H1 (cell line): Measurements from ENCODE around the gene BTBD18. TPM values are rescaled to one million over a fixed set of nuclear protein-coding genes. Genes with fewer than 3 reads are reported as not detected.
A peak's percentile ranks its signal among the peaks of the same experiment; 100 is the strongest.

Experiments
- CTCF ChIA-PET: fragments of 300-600 bp; sonication (Branson Sonifier 250); formaldehyde crosslinking; loops from one replicate; lab custom pipeline; 2021; ENCODE audit not compliant: partially characterized antibody; lab: Charles Lee
- POLR2A ChIA-PET: fragments of 300-600 bp; sonication (Branson Sonifier 250); formaldehyde crosslinking; loops from one replicate; lab custom pipeline; 2021; ENCODE audit warnings: inconsistent platforms; ENCODE audit not compliant: partially characterized antibody; lab: Charles Lee
- DNase-seq, 2 experiments: peaks; one replicate each; pipeline versions ENCODE4 v3.0.0 to v3.0.0-alpha.2; 2010 to 2022; ENCODE audit warnings: low spot score in 2 of 2, low read depth in 1 of 2, mixed read lengths in 1 of 2
- FAIRE-seq: peaks from 2 replicates; lab custom pipeline; 2011; peaks lifted over from hg19 to GRCh38; lab: Jason Lieb, UNC
- H2AFZ ChIP-seq: 2 replicates; pipeline ENCODE4 v1.8.1; 2012; ENCODE audit warnings: low read length, inconsistent platforms
- H2AK5ac ChIP-seq: 2 replicates; pipeline ENCODE4 v1.6.1; 2013; ENCODE audit warnings: low read depth, low read length
- H2BK120ac ChIP-seq: replicated peaks from 2 replicates; pipeline ENCODE3; 2013; ENCODE audit warnings: low read depth, low read length, inconsistent platforms
- H2BK12ac ChIP-seq: 2 replicates; pipeline ENCODE4 v1.6.1; 2013; ENCODE audit warnings: low read depth, low read length
- H2BK15ac ChIP-seq: 2 replicates; pipeline ENCODE4 v1.6.1; 2013; ENCODE audit warnings: low read length
- H2BK20ac ChIP-seq: 2 replicates; pipeline ENCODE4 v1.6.1; 2013; ENCODE audit warnings: low read length
- H2BK5ac ChIP-seq: 2 replicates; pipeline ENCODE4 v1.6.1; 2013; ENCODE audit warnings: low read depth, low read length
- H3K14ac ChIP-seq: 2 replicates; pipeline ENCODE4 v1.6.1; 2013; ENCODE audit warnings: inconsistent platforms; ENCODE audit not compliant: insufficient read length
- H3K18ac ChIP-seq: 2 replicates; pipeline ENCODE4 v1.6.1; 2013; ENCODE audit warnings: low read length; ENCODE audit errors: extremely low read depth
- H3K23ac ChIP-seq: 2 replicates; pipeline ENCODE4 v1.6.1; 2013; ENCODE audit warnings: inconsistent platforms; ENCODE audit not compliant: insufficient read length
- H3K23me2 ChIP-seq: 2 replicates; pipeline ENCODE4 v1.6.1; 2013; ENCODE audit warnings: low read depth, low read length
- H3K27ac ChIP-seq: 2 replicates; pipeline ENCODE4 v1.6.1; 2011; ENCODE audit warnings: low read depth, low read length, inconsistent platforms
- H3K27me3 ChIP-seq, 4 experiments: replicated peaks in 1 of 4; 1 replicate in 1 of 4; 2 replicates in 3 of 4; pipeline versions ENCODE4 v1.6.1 to v1.8.1; 2011 to 2013; ENCODE audit warnings: low read length in 3 of 4, mild to moderate bottlenecking in 3 of 4, inconsistent platforms in 2 of 4, mixed read lengths in 2 of 4, moderate library complexity in 1 of 4; ENCODE audit not compliant: control insufficient read depth in 3 of 4, insufficient read depth in 3 of 4; ENCODE audit errors: extremely low read depth in 1 of 4
- H3K36me3 ChIP-seq, 4 experiments: 2 replicates each; pipeline versions ENCODE4 v1.6.1 to v1.8.1; 2011 to 2013; ENCODE audit warnings: mild to moderate bottlenecking in 4 of 4, low read length in 3 of 4, moderate library complexity in 2 of 4, control low read depth in 1 of 4, inconsistent platforms in 1 of 4; ENCODE audit not compliant: insufficient read depth in 4 of 4, control insufficient read depth in 2 of 4
- H3K4ac ChIP-seq: replicated peaks from 2 replicates; pipeline ENCODE3; 2013; ENCODE audit warnings: low read length, low read depth, mixed read lengths, inconsistent platforms; ENCODE audit not compliant: insufficient read length
- H3K4me1 ChIP-seq, 4 experiments: replicated peaks in 1 of 4; 1 replicate in 1 of 4; 2 replicates in 3 of 4; pipeline versions ENCODE4 v1.6.1 to v1.8.1; 2011 to 2013; ENCODE audit warnings: low read length in 3 of 4, inconsistent platforms in 2 of 4, mixed read lengths in 1 of 4; ENCODE audit not compliant: insufficient read depth in 4 of 4, control insufficient read depth in 3 of 4
- H3K4me2 ChIP-seq, 2 experiments: 2 replicates each; pipeline versions ENCODE4 v1.6.1 to v1.8.1; 2011 to 2013; ENCODE audit warnings: low read depth in 2 of 2, low read length in 2 of 2, control low read depth in 1 of 2, inconsistent platforms in 1 of 2, mild to moderate bottlenecking in 1 of 2; ENCODE audit not compliant: insufficient read depth in 1 of 2
- H3K4me3 ChIP-seq, 4 experiments: fragments of 200-600, 300-600 bp in 1 of 4; sonication (generic), shearing (Covaris generic), sonication (Bioruptor Twin) in 1 of 4; 2 replicates each; pipeline versions ENCODE4 v1.5.1 to v1.8.1; 2011 to 2016; ENCODE audit warnings: low read length in 4 of 4, low read depth in 3 of 4, control low read depth in 2 of 4, inconsistent platforms in 2 of 4, mild to moderate bottlenecking in 2 of 4, mixed read lengths in 1 of 4, moderate library complexity in 1 of 4; ENCODE audit not compliant: insufficient read depth in 2 of 4; ENCODE audit errors: extremely low read depth in 1 of 4
- H3K56ac ChIP-seq: replicated peaks from 2 replicates; pipeline ENCODE3; 2013; ENCODE audit warnings: low read depth, mild to moderate bottlenecking, mixed read lengths, low read length, inconsistent platforms; ENCODE audit not compliant: insufficient read length
- H3K79me1 ChIP-seq: 2 replicates; pipeline ENCODE4 v1.6.1; 2013; ENCODE audit warnings: low read depth, low read length, control low read depth
- H3K79me2 ChIP-seq, 2 experiments: 2 replicates each; pipeline versions ENCODE4 v1.6.1 to v1.8.1; 2012 to 2013; ENCODE audit warnings: low read length in 2 of 2, mild to moderate bottlenecking in 2 of 2, inconsistent platforms in 1 of 2; ENCODE audit not compliant: insufficient read depth in 2 of 2, control insufficient read depth in 1 of 2
- H3K9ac ChIP-seq, 4 experiments: replicated peaks in 1 of 4; 1 replicate in 1 of 4; 2 replicates in 3 of 4; pipeline versions ENCODE4 v1.6.1 to v1.8.1; 2011 to 2013; ENCODE audit warnings: low read depth in 3 of 4, low read length in 3 of 4, control low read depth in 2 of 4, mild to moderate bottlenecking in 2 of 4, moderate library complexity in 2 of 4, inconsistent platforms in 1 of 4; ENCODE audit errors: extremely low read depth in 1 of 4
- H3K9me3 ChIP-seq, 2 experiments: 2 replicates each; pipeline versions ENCODE4 v1.6.1 to v1.8.1; 2012 to 2013; ENCODE audit warnings: mild to moderate bottlenecking in 2 of 2, moderate library complexity in 2 of 2, control low read depth in 1 of 2, inconsistent platforms in 1 of 2, low read depth in 1 of 2, low read length in 1 of 2, mixed read lengths in 1 of 2; ENCODE audit not compliant: insufficient read depth in 2 of 2
- H4K20me1 ChIP-seq, 2 experiments: replicated peaks in 1 of 2; 2 replicates each; pipeline versions ENCODE3 to v1.8.1; 2011 to 2013; ENCODE audit warnings: inconsistent platforms in 2 of 2, low read length in 2 of 2, mild to moderate bottlenecking in 1 of 2; ENCODE audit not compliant: insufficient read depth in 2 of 2, control insufficient read depth in 1 of 2
- H4K5ac ChIP-seq: 2 replicates; pipeline ENCODE4 v1.6.1; 2013; ENCODE audit warnings: low read length, low read depth, mixed read lengths, inconsistent platforms; ENCODE audit not compliant: insufficient read length
- H4K8ac ChIP-seq: 2 replicates; pipeline ENCODE4 v1.8.0; 2013; ENCODE audit warnings: mild to moderate bottlenecking, moderate library complexity, low read length, inconsistent platforms; ENCODE audit not compliant: insufficient read depth; ENCODE audit errors: extremely low read depth
- H4K91ac ChIP-seq: replicated peaks from 2 replicates; pipeline ENCODE3; 2013; ENCODE audit warnings: low read length, mixed read lengths, inconsistent platforms; ENCODE audit not compliant: insufficient read length
- EP300 ChIP-seq, 2 experiments: IDR thresholded peaks; 1 replicate in 1 of 2; 2 replicates in 1 of 2; pipeline ENCODE4 v1.6.1; 2011 to 2012; ENCODE audit warnings: low read depth in 2 of 2, low read length in 2 of 2, mild to moderate bottlenecking in 2 of 2, borderline replicate concordance in 1 of 2, inconsistent platforms in 1 of 2, moderate library complexity in 1 of 2
- GTF2F1 ChIP-seq: IDR thresholded peaks from 2 replicates; pipeline ENCODE4 v1.6.1; 2012; ENCODE audit warnings: low read depth, low read length, improper control_type of control experiment, borderline replicate concordance
- HDAC6 ChIP-seq: IDR thresholded peaks from one replicate; pipeline ENCODE4 v1.7.1; 2012; ENCODE audit warnings: low read depth, mild to moderate bottlenecking, inconsistent platforms, low read length, moderate library complexity
- PHF8 ChIP-seq: fragments of 200-600 bp; sonication (generic); conservative IDR thresholded peaks from 2 replicates; pipeline ENCODE4 v1.7.1; 2012; ENCODE audit warnings: low read depth, mild to moderate bottlenecking, inconsistent platforms, low read length, moderate library complexity
- POLR2A ChIP-seq, 2 experiments: IDR thresholded peaks; 1 replicate in 1 of 2; 2 replicates in 1 of 2; pipeline ENCODE4 v1.6.1; 2011; ENCODE audit warnings: low read depth in 2 of 2, low read length in 2 of 2, mild to moderate bottlenecking in 2 of 2; ENCODE audit errors: control extremely low read depth in 1 of 2
- POLR2AphosphoS5 ChIP-seq: IDR thresholded peaks from 2 replicates; pipeline ENCODE4 v1.6.1; 2011; ENCODE audit warnings: low read depth, low read length
- POU5F1 ChIP-seq: IDR thresholded peaks from 2 replicates; pipeline ENCODE4 v1.6.1; 2011; ENCODE audit warnings: low read depth, mild to moderate bottlenecking, low read length, moderate library complexity
- SAP30 ChIP-seq: fragments of 300-600 bp; sonication (generic); IDR thresholded peaks from 2 replicates; pipeline ENCODE4 v1.7.1; 2012; ENCODE audit warnings: low read length, moderate library complexity, mild to moderate bottlenecking, inconsistent platforms; ENCODE audit not compliant: insufficient read depth, insufficient replicate concordance
- TAF1 ChIP-seq: IDR thresholded peaks from 2 replicates; pipeline ENCODE4 v1.6.1; 2011; ENCODE audit warnings: mild to moderate bottlenecking, low read depth, low read length
- TEAD4 ChIP-seq: IDR thresholded peaks from 2 replicates; pipeline ENCODE4 v1.6.1; 2012; ENCODE audit warnings: low read depth, low read length, inconsistent platforms, mixed read lengths
- WGBS, 2 experiments: shearing (Covaris generic) in 1 of 2; methylation state at CpG; one replicate each; pipeline versions ENCODE4 v1.1.6 to v1.1.7; 2013 to 2015; ENCODE audit warnings: low lambda C conversion rate in 2 of 2, mixed read lengths in 2 of 2, inconsistent platforms in 1 of 2, low coverage in 1 of 2, missing lambda C conversion rate in 1 of 2; ENCODE audit not compliant: insufficient replicate concordance in 2 of 2, insufficient coverage in 1 of 2, insufficient read length in 1 of 2; ENCODE audit errors: extremely low coverage in 1 of 2, missing lambda C conversion rate in 1 of 2; 5-methylcytosine and 5-hydroxymethylcytosine counted together
- polyA plus RNA-seq, 7 experiments: library from polyadenylated mRNA; depleted of rRNA in 3 of 7; stranded (reverse) in 5 of 7; unstranded in 2 of 7; fragments of >200 nt in 5 of 7; fragments of 200-250 nt in 2 of 7; gene quantifications; 1 replicate in 5 of 7; 2 replicates in 1 of 7; 4 replicates in 1 of 7; pipeline versions ENCODE4 v1.2.1 to v1.2.3, GENCODE V29; 2011 to 2013; ENCODE audit warnings: missing spikeins in 2 of 7, mixed read lengths in 2 of 7
- total RNA-seq: library from RNA; stranded (reverse); fragmentation: NEBNext Ultra II Directional; extraction: Animal tissue kit (Norgen Biotek cat#: 25700); gene quantifications from 2 replicates; pipeline ENCODE4 v1.2.1, GENCODE V29; 2021

BTBD18 gene
- total and polyA plus RNA-seq, 2 of the 8 experiments (the other 6 are each of a cell fraction or from before 2014, with no cell fraction given), result 0.03 TPM; not detected in 1

DNA sequence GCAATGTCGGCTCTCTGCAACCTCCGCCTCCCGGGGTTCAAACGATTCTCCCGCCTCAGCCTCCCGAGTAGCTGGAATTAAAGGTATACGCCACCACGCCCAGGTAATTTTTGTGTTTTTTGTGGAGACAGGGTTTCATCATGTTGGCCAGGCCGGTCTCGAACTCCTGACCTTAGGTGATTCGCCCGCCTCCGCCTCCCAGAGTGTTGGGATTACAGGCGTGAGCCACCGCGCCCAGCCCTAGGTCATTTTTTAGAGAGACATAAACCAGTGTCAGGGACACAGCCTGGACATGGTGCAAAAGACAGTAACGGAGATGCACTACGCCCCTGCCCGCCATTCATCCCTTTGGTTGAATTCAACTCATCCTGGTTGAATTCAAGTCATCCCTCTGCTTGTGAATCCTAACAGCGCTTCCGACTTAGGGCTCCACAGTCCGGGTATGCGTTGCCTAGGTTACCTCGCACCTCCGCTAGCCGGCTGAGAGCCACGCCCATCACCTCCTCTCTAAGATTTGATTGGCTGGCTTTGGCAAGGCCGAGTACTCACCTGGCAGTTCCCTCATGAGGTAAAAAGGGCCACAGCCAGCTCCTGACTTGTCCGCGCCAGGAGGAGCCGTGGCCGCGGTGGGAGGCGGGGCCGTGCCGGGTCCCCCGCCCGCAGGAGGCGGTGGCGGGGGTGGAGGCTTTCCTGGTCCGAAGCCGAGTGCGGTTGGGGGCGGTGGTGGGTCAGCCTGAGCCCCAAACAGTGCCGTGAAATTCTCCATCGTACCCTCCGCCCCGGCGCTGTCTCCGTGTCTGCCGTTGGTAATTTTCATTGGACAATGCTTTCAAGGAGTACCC, 40.0 kb downstream of the BTBD18 start, which contains the start of gene MED19:
Gene MED19 (minus strand): TSS at position 802 of the 842 bp plus-strand sequence. CDS start 36 bp downstream, at position 766.
- ChIA-PET POLR2A (interaction anchor here (0.6 to 4.3 kb wide), 29 partner anchors 9 to 283 kb away, joined by 3 to 27 read pairs (median 3); partner anchors contain the start of genes SELENOH and SMTNL1), CTCF (interaction anchor here (0.7 to 2.2 kb wide), 2 partner anchors 89 to 237 kb away, joined by 3 to 7 read pairs; no protein-coding TSS in a partner anchor)
- Histone ChIP-seq H2AFZ (peak within 1 kb of the TSS; percentile 51), H3K27ac (peak within 1 kb of the TSS; percentile 94), H3K9me3 (no peaks in the 10 kb centered on the region; a peak in 1 of 4 replicates), H3K14ac (no peak within 1 kb of the TSS), H3K27me3 (no peaks in the 10 kb centered on the region), H3K23me2 (peaks cover 9% of the 10 kb centered on the region), H2BK120ac (no peak within 1 kb of the TSS), H3K36me3 (peaks cover 0 to under 1% (median 0%) of the 10 kb centered on the region in 4 experiments; a peak in 1 of 8 replicates), H3K9ac (peak within 1 kb of the TSS; percentile 83 to 97 (median 94)), H3K4me2 (peak within 1 kb of the TSS; percentile 60 to 75), H3K79me2 (peaks cover 22 to 45% of the 10 kb centered on the region in 2 experiments), H3K4me3 (peak within 1 kb of the TSS; percentile 91 to 100 (median 98)), H2BK20ac (no peak within 1 kb of the TSS), H3K4me1 (peaks cover 0 to 4% (median 0%) of the 10 kb centered on the region in 4 experiments; a peak in 1 of 7 replicates), H2BK12ac (peak within 1 kb of the TSS; percentile 64; the same call in 1 of the 2 replicates), H4K5ac (peak within 1 kb of the TSS; percentile 82), H3K23ac (no peak within 1 kb of the TSS), H3K18ac (peak within 1 kb of the TSS; percentile 82), H2BK5ac (peak within 1 kb of the TSS; percentile 94), H3K79me1 (peaks cover 2% of the 10 kb centered on the region; the same call in 1 of the 2 replicates), H4K8ac (peak within 1 kb of the TSS; percentile 98; the same call in 1 of the 2 replicates), H3K4ac (peak within 1 kb of the TSS; percentile 73), H4K91ac (peak within 1 kb of the TSS; percentile 94), H3K56ac (peak within 1 kb of the TSS; percentile 73), H2AK5ac (peak within 1 kb of the TSS; percentile 29; the same call in 1 of the 2 replicates), H2BK15ac (0 out of 2 replicates have a peak within 1 kb of the TSS, but pooled peaks have one; percentile 13), H4K20me1 (peaks cover 0 to 5% of the 10 kb centered on the region in 2 experiments)
- FAIRE-seq, result peak; percentile 24
- DNase-seq, result peak; percentile 84 to 92
- 14% methylated on average over 51 of the region's 51 CpGs; no CpG with 5 or more reads in 1 of the 2 experiments for WGBS, 2 experiments
- TF ChIP-seq SAP30 (peak; percentile 97), POLR2A (IDR thresholded peaks at IDR 0.05; ENCODE audit: control extremely low read depth in 1 of 2, low read depth in 2 of 2, low read length in 2 of 2) (peak in 1 of 2 experiments; percentile 89; a peak in 2 of 3 replicates), POU5F1 (no peak), GTF2F1 (no peak), HDAC6 (no peak), POLR2AphosphoS5 (peak; percentile 76), TAF1 (peak; percentile 61; the same call in 1 of the 2 replicates), TEAD4 (peak; percentile 50; the same call in 1 of the 2 replicates), EP300 (IDR thresholded peaks at IDR 0.05; ENCODE audit: borderline replicate concordance in 1 of 2, low read depth in 2 of 2, low read length in 2 of 2) (no peak), PHF8 (peak; percentile 83)
